IgD-negative memory B cell (primary cell): ENCODE results near the gene COL20A1. TPM values are rescaled to one million over a fixed set of nuclear protein-coding genes. Genes with fewer than 3 reads are reported as not detected.
A peak's percentile ranks its signal among the peaks of the same experiment; 100 is the strongest.

Experiments
- H3K27ac Mint-ChIP-seq, 3 donors: one replicate each; pipeline ENCODE4 v1.8.0; 2020 to 2022; ENCODE audit warnings: mild to moderate bottlenecking in 3 of 3, mixed read lengths in 3 of 3, moderate library complexity in 1 of 3
- H3K27me3 Mint-ChIP-seq: one replicate; pipeline ENCODE4 v1.8.0; 2021; ENCODE audit warnings: mixed read lengths
- H3K36me3 Mint-ChIP-seq: one replicate; pipeline ENCODE4 v1.8.0; 2020; ENCODE audit warnings: mild to moderate bottlenecking, mixed read lengths
- H3K4me1 Mint-ChIP-seq, 3 donors: one replicate each; pipeline ENCODE4 v1.8.0; 2020 to 2022; ENCODE audit warnings: mixed read lengths in 3 of 3, mild to moderate bottlenecking in 1 of 3
- H3K4me3 Mint-ChIP-seq, 4 donors: one replicate each; pipeline ENCODE4 v1.8.0; 2020 to 2022; ENCODE audit warnings: mild to moderate bottlenecking in 4 of 4, mixed read lengths in 4 of 4, moderate library complexity in 3 of 4
- H3K9me3 Mint-ChIP-seq, 3 donors: one replicate each; pipeline ENCODE4 v1.8.0; 2020 to 2021; ENCODE audit warnings: mixed read lengths in 3 of 3, mild to moderate bottlenecking in 1 of 3
- polyA plus RNA-seq: library from polyadenylated mRNA; unstranded; fragments of 300-500 nt; fragmentation: Illumina TruSeq; gene quantifications from one replicate; pipeline ENCODE4 v1.2.3, GENCODE V29; 2021

COL20A1 gene
- polyA plus RNA-seq, 1 donor from 2014 or later, result not detected

- H3K36me3 Mint-ChIP-seq, result no peaks in the 10 kb centered on the region
Observed at GRCh38 chr20:63361519-63362435, 68.8 kb downstream of the COL20A1 start.

GRCh38 chr20:63362436-63363009 lies 69.5 kb downstream of the COL20A1 start:
- Mint-ChIP-seq H3K36me3 (no peaks in the 10 kb centered on the region), H3K9me3 (no peaks in the 10 kb centered on the region), H3K27me3 (peaks cover 23% of the 10 kb centered on the region), H3K4me3 (peak overlapping the region in 1 of 4 donors; percentile 77), H3K27ac (peak overlapping the region in 1 of 3 donors; percentile 71), H3K4me1 (peaks cover 0 to 2% (median 0%) of the 10 kb centered on the region in 3 donors)

More at GRCh38 chr20:63361519-63362435, 68.8 kb downstream of the COL20A1 start:
- peaks cover 0 to 2% (median 0%) of the 10 kb centered on the region in 3 donors for H3K4me1 Mint-ChIP-seq
- H3K4me3 Mint-ChIP-seq, result peak overlapping the region in 1 of 4 donors; percentile 77
- no peaks in the 10 kb centered on the region for H3K9me3 Mint-ChIP-seq
- H3K27ac Mint-ChIP-seq, result no peak overlapping the region
- peaks cover 18% of the 10 kb centered on the region for H3K27me3 Mint-ChIP-seq

GRCh38 chr20:63363013-63363957 lies 70.3 kb downstream of the COL20A1 start:
- Mint-ChIP-seq H3K4me3 (no peak overlapping the region), H3K9me3 (no peaks in the 10 kb centered on the region), H3K27ac (no peak overlapping the region), H3K27me3 (peaks cover 23% of the 10 kb centered on the region), H3K4me1 (peaks cover 0 to 2% (median 0%) of the 10 kb centered on the region in 3 donors), H3K36me3 (no peaks in the 10 kb centered on the region)

- H3K36me3 Mint-ChIP-seq, result no peaks in the 10 kb centered on the region
- peaks cover 0 to under 1% (median 0%) of the 10 kb centered on the region in 3 donors for H3K9me3 Mint-ChIP-seq
- H3K4me3 Mint-ChIP-seq, result no peak overlapping the region
- H3K27me3 Mint-ChIP-seq, result peaks cover 24% of the 10 kb centered on the region
- H3K27ac Mint-ChIP-seq, result no peak overlapping the region
- H3K4me1 Mint-ChIP-seq, result peaks cover 0 to 2% (median 0%) of the 10 kb centered on the region in 3 donors
Observed at GRCh38 chr20:63363981-63364561, 71.1 kb downstream of the COL20A1 start.

GRCh38 chr20:63364801-63365585 lies 72.0 kb downstream of the COL20A1 start:
- H3K4me3 Mint-ChIP-seq, result no peak overlapping the region
- H3K27ac Mint-ChIP-seq, result no peak overlapping the region
- peaks cover 0 to 2% (median 0%) of the 10 kb centered on the region in 3 donors for H3K4me1 Mint-ChIP-seq
- H3K36me3 Mint-ChIP-seq, result no peaks in the 10 kb centered on the region
- peaks cover 0 to 1% (median 0%) of the 10 kb centered on the region in 3 donors for H3K9me3 Mint-ChIP-seq
- H3K27me3 Mint-ChIP-seq, result peaks cover 19% of the 10 kb centered on the region

- H3K27ac Mint-ChIP-seq, result no peak overlapping the region
- H3K9me3 Mint-ChIP-seq, result peaks cover 0 to 1% (median 0%) of the 10 kb centered on the region in 3 donors
- no peak overlapping the region for H3K4me3 Mint-ChIP-seq
- peaks cover 19% of the 10 kb centered on the region for H3K27me3 Mint-ChIP-seq
- peaks cover 0 to 2% (median 0%) of the 10 kb centered on the region in 3 donors for H3K4me1 Mint-ChIP-seq
- no peaks in the 10 kb centered on the region for H3K36me3 Mint-ChIP-seq
Observed at GRCh38 chr20:63365601-63366389, 72.8 kb downstream of the COL20A1 start.

GRCh38 chr20:63366390-63367365 lies 73.7 kb downstream of the COL20A1 start:
- Mint-ChIP-seq H3K27me3 (peaks cover 19% of the 10 kb centered on the region), H3K36me3 (no peaks in the 10 kb centered on the region)

GRCh38 chr20:63367446-63368055 lies 74.6 kb downstream of the COL20A1 start:
- Mint-ChIP-seq H3K4me3 (no peak overlapping the region), H3K4me1 (peaks cover 0 to under 1% (median 0%) of the 10 kb centered on the region in 3 donors), H3K9me3 (peaks cover 0 to 1% (median 0%) of the 10 kb centered on the region in 3 donors), H3K36me3 (no peaks in the 10 kb centered on the region), H3K27ac (no peak overlapping the region), H3K27me3 (peaks cover 17% of the 10 kb centered on the region)

More at GRCh38 chr20:63366390-63367365, 73.7 kb downstream of the COL20A1 start:
- Mint-ChIP-seq H3K4me1 (peaks cover 0 to 2% (median 0%) of the 10 kb centered on the region in 3 donors), H3K27ac (no peak overlapping the region), H3K4me3 (no peak overlapping the region), H3K9me3 (peaks cover 0 to 1% (median 0%) of the 10 kb centered on the region in 3 donors)

- H3K27me3 Mint-ChIP-seq, result peaks cover 15% of the 10 kb centered on the region
- peaks cover 0 to 1% (median 0%) of the 10 kb centered on the region in 3 donors for H3K9me3 Mint-ChIP-seq
- no peaks in the 10 kb centered on the region for H3K36me3 Mint-ChIP-seq
- H3K4me1 Mint-ChIP-seq, result no peaks in the 10 kb centered on the region
- H3K4me3 Mint-ChIP-seq, result no peak overlapping the region
- H3K27ac Mint-ChIP-seq, result no peak overlapping the region
Observed at GRCh38 chr20:63368151-63368550, 75.2 kb downstream of the COL20A1 start.

- no peak overlapping the region for H3K27ac Mint-ChIP-seq
Observed at GRCh38 chr20:63369024-63369530, 76.1 kb downstream of the COL20A1 start.

GRCh38 chr20:63369724-63370617 lies 77.0 kb downstream of the COL20A1 start:
- no peak overlapping the region for H3K27ac Mint-ChIP-seq
- peaks cover 11% of the 10 kb centered on the region for H3K27me3 Mint-ChIP-seq
- H3K4me1 Mint-ChIP-seq, result no peaks in the 10 kb centered on the region
- peaks cover 0 to 1% (median 0%) of the 10 kb centered on the region in 3 donors for H3K9me3 Mint-ChIP-seq
- no peak overlapping the region for H3K4me3 Mint-ChIP-seq
- no peaks in the 10 kb centered on the region for H3K36me3 Mint-ChIP-seq

More at GRCh38 chr20:63369024-63369530, 76.1 kb downstream of the COL20A1 start:
- Mint-ChIP-seq H3K4me3 (no peak overlapping the region), H3K4me1 (no peaks in the 10 kb centered on the region), H3K9me3 (peaks cover 0 to 1% (median 0%) of the 10 kb centered on the region in 3 donors), H3K27me3 (peaks cover 11% of the 10 kb centered on the region), H3K36me3 (no peaks in the 10 kb centered on the region)
